GM19455 (cell line): Measurements from ENCODE around the gene ID3.

Experiments used
- ATAC-seq: cut with Tn5 transposase; IDR thresholded peaks from one replicate; pipeline ENCODE4 v1.9.1; 2021; ENCODE audit not compliant: unreplicated experiment

ID3 gene, protein sequence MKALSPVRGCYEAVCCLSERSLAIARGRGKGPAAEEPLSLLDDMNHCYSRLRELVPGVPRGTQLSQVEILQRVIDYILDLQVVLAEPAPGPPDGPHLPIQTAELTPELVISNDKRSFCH

DNA sequence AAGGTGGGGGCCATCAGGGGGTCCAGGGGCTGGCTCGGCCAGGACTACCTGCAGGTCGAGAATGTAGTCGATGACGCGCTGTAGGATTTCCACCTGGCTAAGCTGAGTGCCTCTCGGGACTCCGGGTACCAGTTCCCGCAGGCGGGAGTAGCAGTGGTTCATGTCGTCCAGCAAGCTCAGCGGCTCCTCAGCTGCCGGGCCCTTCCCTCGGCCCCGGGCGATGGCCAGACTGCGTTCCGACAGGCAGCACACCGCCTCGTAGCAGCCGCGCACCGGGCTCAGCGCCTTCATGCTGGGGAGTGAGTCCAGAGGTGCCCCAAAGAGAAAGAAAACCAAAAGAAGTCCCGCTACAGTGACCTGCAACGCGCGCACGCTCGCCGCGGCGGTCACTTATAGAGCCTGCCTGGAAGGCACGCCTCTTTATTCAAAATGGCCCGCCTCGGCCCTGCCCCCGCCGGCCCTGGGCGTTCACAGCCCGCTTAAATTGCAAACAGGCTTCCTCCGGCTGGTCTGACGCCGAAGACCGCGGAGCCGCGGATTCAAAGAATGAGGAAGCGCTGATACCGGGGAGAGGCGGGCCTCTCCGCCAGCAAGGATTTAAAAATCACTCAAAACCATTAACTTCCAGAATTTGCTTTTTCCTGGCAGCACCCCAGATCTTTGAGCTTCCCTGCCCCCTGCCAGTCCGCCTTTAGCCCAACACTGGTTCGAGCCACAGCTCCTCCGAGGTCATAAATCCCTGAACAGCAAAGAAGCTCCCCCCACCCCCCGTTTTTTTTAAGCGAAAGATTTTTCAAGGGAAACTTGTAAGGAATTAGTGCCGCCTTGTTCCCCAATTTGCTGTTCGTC lies at the start of gene ID3:
ID3 (minus strand) TSS at position 366 of the 849 bp plus-strand sequence; CDS start at position 291, 75 bp downstream.
- peak; percentile 51 for ATAC-seq

DNA sequence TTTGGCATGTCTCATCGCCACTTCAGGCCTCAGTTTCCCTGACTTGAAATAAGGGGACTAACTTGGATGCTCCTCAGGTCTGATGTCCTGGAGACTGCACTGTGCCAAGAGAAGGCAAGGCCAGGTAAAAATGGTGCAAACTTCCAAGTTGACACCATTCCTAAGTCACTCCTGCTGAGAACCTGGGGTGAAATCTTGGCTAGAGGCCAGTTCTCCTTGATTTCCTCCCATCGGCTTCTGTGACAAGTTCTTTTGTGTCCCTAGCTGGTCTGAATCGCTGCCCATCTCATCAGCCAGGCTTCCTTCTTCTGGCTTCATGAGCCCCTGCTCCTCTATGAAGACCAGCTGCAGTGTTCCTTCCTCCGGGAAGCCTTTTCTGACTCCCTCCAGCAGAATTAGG lies 48.6 kb upstream of the ID3 start:
- no peak for ATAC-seq

DNA sequence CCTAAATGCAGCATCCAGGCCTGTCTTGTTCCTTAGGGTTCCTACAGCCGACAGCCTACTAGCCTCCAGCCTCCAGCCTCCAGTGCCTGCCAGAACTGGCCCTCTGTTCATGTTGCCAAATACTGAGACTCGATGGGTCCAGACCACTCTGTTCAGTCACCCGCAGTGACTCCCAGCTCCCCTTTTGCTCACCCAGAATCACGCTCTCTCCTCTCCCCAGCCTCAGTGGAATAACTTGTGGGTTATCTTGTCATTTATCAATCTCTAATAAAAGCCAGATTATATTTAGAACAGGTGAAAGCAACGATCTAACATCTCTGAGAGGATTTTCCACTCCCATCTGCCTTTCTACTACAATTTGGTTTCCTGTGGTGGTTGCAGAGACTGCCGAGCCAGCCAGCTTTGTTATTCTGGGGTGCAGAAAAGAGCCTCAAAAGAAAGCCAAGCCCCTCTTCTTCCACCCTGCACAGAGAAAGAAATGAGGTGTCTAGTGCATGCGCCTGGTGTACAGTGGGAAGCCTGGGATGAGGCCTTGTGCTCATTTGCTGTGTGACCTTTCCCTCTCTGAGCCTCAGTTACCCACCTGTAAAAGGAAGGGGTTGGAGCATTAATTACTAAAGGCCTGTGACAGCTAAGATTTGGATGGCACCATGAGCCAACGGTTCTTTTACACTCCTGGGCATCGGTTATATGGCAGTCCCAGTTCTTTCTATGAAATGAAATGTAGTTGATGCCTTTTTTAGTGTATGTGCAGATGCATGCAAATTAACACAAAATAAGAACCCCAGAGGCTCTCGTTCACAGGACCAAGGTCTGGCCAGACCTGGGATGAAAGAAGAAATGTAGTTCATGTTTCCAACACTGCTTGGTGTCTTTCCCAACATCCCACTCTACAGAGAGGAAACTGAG lies 42.9 kb upstream of the ID3 start:
- no peak for ATAC-seq

DNA sequence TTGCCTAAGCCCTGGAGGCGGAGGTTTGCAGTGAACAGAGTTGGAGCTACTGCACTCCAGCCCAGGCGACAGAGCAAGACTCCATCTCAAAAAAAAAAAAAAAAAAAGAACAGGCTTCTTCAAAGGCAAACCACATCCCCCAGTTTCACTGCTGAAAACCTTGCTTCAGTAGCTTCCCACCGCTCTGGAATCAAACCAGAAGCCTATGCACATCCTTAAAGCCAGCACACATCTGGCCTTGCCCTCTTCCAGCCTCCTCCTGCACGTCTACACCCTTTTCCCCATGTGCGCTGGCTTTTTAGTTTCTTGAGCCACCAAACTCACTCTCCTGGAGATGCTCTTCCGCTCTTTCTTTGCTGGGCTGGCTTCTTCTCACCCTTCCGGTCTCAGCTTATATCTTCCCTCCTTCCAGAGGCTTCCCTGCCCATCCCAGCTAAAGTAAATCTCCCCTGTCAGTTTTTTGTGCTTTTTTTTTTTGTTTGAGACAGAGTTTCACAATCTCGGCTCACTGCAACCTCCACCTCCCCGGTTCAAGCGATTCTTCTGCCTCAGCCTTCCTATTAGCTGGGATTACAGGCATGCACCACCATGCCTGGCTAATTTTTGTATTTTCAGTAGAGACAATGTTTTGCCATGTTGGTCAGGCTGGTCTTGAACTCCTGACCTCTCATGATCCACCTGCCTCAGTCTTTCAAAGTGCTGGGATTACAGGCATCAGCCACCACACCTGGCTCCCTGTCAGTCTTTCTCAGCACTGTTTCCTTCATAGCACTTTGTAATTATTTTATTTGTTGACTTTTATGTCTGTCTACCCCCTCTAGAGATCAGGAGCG lies 42.0 kb upstream of the ID3 start:
- ATAC-seq: no peak

DNA sequence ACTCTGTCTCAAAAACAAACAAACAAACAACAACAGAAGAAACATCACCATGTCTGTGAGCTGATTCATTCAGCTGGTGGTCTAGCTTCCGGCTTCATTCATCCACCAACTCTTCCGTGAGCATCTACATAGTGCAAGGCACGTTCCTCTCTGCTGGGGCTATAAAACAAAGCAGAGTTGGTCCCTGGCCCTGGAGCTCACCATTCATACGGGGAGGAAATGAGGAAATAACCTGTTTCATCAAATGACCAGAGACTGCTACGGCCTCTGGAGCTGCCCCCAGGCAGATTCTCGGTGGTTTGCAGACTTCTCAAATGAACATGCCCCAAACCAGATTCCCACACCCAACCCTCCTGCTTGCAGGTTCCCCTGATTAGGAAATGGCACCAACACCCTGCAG lies 41.0 kb upstream of the ID3 start:
- ATAC-seq: no peak

DNA sequence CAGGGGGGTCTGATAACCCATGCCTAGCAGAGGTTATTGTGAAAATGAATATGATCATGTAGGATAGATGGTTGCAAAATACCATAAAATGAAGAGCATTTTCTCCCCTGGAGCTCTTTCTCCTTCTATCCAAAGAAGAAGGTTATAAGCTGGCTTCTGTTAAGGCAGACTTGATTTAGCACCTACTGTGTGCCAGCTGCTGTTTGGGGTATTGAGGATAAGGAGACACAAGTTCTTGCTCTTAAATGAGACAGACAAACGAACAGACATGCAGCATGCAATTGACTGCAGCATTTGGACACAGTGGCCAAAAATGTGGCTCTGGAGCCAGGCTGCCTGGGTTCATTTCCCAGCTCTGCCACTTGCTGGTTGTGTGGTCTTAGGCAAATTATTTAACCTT lies 39.8 kb upstream of the ID3 start:
- ATAC-seq: no peak

DNA sequence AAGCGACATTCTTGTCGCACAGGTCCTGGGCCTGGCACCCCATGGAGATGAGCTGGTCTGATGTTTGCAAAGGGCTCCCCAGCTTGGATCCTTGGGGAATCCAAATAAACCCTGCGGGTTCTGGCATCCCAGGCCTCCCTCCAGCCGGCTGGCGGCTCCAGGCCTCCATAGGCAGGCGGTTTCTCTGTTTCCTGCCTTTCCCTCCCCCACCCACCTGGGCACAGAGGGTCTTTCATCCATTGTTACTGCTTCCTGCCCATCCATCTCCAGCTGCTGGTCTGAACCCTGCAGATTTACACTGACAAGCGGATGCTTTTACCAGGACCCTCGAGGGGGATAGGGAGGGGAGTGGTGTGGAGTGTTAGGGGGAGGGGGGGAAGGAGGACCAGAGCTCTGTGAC lies 39.1 kb upstream of the ID3 start:
- no peak for ATAC-seq

DNA sequence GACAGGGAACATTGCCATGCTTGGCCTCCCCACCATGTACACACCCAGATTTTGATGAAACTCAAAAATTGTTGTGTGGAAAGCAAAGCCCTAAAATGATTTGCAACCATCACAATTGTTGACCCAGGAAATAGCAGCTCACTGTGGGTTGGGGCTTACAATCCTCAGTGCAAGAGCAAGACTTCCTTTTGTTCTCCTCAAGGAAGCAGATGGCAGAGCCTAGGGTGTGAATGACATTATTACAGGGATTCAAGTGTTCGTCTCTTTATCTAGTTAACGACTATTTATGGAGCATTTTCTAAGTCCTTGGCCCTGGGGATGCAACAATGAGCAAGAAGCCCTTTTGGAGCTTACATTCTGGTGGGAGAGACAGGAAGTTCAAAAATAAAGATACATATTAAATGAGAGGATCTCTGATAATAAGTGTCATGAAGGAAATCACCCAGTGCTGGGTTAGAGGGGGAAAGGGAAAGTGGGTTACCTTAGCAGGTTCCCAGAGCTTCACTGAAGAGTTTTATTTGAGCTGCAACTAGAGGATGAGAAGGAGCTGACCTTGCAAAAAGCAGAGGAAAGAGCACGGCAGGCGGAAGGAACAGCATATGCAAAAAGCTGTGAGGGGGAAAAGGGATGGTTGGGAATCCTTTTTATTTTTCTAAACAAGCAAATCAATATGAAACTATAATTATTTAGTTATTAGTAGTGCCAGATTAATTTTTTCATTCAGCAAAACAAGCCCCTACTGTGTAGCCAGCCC lies 38.5 kb upstream of the ID3 start:
- ATAC-seq: no peak

DNA sequence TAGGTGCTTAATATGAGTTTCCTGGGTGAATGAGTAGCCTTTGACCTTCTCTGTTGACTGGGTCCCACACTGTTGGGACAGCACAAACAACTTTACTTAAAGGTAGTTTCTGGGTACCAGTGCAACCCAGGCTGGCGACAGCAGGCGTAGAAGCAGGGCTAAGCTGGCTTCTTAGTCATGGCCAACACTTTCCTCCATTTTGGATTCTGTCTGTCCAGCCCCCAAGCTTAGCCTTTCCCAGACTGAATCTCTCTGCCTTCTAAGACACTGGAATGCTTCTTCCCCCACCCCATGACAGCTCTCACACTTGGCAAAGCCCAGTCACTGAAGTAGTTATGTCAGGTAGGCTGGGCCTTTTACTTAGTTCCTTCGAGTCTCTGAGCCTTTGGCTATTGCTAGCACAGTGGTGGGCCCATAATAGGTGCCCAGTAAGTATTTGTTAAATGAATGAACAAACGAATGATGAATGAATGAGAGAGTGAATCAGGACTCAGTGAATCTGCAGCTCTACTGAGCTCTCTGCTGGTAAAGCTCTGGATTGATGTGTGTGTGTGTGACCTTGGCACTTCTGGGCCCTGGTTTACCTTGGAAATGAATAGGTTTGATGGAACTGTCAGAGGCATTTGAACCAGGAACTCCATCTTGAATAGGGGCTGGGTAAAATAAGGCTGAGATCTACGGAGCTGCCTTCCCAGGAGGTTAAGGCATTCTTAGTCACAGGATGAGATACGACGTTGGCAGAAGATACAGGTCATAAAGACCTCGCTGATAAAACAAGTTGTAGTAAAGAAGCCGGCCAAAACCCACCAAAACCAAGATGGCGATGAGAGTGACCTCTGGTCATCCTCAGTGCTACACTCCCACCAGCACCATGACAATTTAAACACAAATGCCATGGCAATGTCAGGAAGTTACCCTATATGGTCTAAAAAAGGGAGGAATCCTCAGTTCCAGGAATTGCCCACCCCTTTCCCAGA lies 37.4 kb upstream of the ID3 start:
- ATAC-seq: no peak

DNA sequence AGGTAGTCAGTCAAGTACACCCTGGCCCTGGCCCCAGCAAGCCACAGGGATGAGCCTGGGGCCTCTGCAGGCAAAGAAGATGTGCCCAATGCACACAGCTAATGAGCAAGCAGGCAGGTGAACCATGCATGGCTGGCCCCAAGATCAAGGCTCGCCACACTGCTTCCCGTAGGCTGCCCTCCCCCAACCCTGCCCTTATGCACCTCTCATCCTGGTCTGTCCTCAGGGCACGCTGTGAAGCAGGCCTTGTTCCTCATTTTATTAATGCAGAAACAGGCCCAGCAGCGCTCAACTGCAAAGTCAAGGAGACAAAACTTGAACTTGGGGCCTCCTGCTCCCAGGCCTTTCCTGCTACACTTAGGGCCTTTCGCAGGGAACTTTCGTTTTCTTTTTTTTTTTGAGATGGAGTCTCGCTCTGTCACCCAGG lies 35.6 kb upstream of the ID3 start:
- no peak for ATAC-seq

DNA sequence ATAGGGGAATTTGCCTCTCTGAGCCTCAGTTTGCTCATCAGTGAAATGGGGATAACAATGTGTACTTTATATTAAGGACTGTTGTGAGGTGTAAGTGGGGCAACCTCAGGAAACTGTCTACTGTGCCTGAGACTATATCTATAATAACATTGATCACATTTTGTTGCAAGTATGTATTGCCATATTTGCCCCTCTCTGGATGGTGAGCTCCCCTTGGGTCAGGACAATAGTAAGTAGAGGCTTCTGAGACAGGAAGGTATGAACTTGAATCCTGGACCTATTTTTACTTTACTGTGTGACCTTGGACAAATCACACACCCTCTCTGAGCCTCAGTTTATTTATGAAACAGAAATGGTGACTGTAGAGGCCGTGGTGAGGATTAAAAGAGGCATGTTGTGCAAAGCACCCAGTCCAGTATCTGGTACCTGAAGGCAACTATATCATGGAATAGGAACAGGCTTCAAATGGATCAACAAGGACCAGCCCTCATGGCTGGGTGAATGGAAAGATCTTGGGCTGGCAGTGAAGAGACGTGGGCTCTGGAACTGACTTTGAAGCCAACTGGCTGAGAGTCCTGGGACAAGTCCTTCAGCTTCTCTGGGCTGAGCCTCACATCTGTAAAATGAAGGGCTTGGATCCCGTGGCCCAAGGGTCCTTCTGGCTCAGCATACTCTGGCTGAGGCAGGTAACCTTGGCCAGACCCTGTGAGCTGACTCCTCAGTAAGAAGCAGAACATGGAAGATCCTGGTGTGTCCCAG lies 35.0 kb upstream of the ID3 start:
- no peak for ATAC-seq

DNA sequence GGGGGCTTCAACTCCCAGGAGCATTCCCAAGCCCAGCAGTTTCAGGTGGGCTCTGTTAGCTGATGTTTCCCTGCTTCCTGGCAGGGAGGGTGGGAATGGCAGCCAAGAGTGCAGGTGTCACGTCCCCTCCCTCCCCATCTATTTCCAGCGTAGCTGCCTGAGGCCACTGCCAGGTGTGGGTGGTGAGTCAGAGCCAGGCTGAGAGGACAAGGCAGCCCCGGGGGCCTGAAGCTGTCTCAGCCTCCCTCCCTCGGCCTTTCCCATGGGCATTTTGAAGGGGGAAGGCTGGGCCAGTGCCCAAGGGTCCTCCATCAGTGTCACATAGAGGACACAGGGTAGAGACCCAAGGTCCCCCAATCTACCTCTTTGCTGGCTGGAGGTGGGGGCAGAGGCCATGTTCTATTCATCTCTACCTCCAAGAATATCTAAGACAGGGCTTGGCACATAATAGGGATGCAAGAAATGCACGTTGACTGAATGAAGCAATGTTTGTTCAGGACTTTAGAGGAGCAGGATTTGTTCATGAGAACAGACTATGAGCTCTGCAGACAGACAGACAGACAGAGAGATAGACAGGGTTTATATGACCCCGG lies 34.4 kb upstream of the ID3 start:
- ATAC-seq: no peak

DNA sequence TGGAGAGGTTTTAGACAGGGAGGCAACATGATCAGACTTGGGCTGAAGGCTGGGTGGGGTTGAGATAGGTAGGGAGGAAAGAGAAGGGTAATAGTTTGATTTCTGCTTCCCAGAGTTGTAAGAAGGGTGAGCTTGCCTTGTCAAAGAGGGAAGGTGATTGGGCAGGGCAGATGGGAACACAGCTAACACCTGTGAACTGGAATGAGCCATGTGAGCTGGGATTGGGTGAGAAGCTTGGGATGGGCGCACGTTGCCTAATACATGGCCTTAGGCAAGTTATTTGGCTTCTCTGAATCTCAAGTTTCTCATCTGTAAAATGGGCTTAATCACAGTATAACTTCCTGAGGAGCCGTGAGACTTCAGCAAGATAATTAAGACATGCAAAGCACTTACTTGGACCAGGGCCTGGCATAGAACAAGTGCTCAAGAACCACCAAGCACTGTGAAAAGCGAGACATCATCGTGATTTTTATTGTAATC lies 33.8 kb upstream of the ID3 start:
- ATAC-seq: no peak

DNA sequence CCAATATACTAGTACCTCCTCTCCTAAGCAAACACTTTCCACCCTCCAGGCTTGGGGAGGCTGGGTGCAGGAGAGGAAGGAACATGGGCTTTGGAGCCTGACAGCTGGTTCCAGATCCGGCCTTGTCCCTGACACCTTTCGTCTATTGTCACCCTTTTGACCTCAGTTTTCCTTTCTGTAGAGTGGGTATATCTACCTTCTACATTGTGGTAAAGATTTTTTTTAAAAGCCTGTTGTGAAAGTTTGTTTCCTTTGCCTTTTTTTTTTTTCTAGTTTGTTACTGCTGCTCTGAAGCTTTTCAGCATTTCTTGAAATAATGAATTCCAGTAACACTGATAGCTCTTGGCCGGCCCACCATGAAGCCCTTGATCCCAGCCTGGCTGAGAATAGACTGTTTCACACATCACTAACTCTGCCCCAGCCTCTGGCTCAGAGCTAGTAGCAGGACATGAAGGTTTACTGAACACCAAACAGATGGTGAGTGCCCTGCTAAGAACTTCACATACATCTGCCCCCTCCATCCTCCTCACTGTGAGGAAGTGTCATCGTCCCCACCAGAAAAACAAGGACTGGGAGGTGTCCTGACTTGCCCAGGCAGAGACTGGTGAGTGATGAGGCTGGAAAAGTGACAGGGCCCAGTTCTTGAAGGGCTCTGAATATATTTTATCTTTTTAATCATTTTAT lies 33.0 kb upstream of the ID3 start:
- ATAC-seq: no peak

DNA sequence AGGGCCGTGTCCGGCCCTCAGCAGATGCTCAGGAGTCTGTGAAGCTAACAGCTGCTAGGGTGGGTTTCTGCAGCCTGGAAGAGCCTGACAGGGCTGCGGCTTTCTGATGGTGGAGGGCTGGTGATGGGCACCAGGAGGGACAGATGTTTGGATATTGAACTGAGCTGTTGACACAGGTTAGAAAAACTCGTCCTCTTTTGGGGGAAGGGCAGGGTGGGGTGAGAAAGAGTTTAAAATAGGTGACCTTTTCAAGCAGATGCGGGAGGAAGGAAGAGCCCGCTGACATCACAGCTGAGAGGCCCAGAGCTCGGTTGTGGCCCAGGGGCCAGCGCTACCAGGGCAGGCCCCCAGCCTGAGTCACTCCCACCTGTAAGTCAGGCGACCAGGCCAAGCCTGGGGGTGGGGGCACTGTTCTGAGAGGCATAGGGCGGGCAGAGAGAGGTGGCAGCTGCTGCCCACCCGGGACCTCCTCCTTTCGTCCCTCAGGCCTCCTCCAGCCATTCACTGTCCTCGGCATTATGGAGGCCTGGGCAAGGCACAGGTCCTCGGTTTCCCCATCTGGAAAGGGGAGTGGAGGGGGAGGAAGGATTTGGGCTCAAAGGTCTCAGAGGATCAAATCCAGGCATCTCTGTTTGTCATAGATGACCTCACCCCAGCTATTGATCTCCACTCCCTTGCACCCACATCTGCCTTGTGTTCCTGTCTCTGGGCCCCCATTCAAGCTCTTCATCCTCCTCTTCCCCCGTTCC lies 32.3 kb upstream of the ID3 start:
- ATAC-seq: peak; percentile 53

DNA sequence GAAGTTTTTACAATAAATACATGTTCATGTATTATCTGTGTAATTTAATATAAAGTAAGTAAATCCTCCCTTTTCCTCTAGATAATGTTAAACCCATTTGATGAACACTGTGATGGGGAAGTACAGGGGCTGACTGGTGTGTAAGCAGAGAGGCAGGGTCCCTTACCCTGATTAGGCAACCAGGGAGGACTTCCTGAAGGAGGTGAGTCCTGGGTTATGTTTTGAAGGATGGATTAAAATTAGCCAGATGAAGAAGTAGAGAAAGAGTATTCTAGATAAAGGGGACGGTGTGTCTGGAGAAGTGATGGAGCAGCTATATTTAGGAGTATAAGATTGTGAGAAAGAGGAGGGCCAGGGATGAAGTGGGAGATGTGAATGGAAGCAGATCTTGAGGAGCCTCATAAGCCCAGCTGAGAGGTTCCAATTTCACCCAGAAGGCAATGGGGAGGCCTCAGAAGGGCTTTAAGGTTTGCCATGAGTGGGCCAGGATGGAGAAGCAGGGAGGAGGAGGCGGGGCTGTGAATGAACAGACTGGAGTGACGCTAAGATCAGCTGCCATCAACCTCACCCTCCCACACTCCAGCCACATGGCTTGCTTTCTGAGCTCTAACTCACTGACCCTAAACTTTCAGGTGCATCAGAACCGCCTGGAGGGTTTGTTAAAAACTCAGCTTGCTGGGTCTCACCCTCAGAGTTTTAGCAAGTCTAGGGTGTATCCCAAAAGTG lies 30.9 kb upstream of the ID3 start:
- ATAC-seq: no peak
